Thyroid gland (tissue), 4 donors: ENCODE measurements around the gene GLRX5. TPM values are rescaled to one million over a fixed set of nuclear protein-coding genes. Genes with fewer than 3 reads are reported as not detected.

Experiments used
- DNase-seq, 2 donors: peaks; one replicate each; pipeline ENCODE4 v3.0.0-alpha.2; 2019
- H3K27ac ChIP-seq, 3 donors: fragments of 200-600 bp; sonication (generic); 1 replicate in 2 of 3; 2 replicates in 1 of 3; pipeline ENCODE4 v1.5.1; 2016 to 2019; ENCODE audit warnings: mild to moderate bottlenecking in 1 of 3, moderate library complexity in 1 of 3
- H3K27me3 ChIP-seq: fragments of 200-600 bp; sonication (generic); one replicate; pipeline ENCODE4 v1.5.1; 2019
- H3K36me3 ChIP-seq, 2 donors: fragments of 200-600 bp; sonication (generic); one replicate each; pipeline ENCODE4 v1.5.1; 2016 to 2019
- H3K4me1 ChIP-seq, 2 donors: fragments of 200-600 bp; sonication (generic); one replicate each; pipeline ENCODE4 v1.5.1; 2017 to 2019
- H3K4me3 ChIP-seq, 3 donors: fragments of 200-600 bp; sonication (generic); replicated peaks in 1 of 3; 1 replicate in 2 of 3; 2 replicates in 1 of 3; pipeline ENCODE4 v1.5.1; 2016; ENCODE audit warnings: mild to moderate bottlenecking in 1 of 3
- H3K9me3 ChIP-seq: fragments of 200-600 bp; sonication (generic); one replicate; pipeline ENCODE4 v1.5.1; 2017
- POLR2A ChIP-seq, 2 donors: fragments of 450-650 bp; IDR thresholded peaks; one replicate each; pipeline ENCODE4 v1.6.1; 2017; ENCODE audit warnings: antibody characterized with exemption in 2 of 2, mild to moderate bottlenecking in 2 of 2, moderate library complexity in 1 of 2
- WGBS, 2 donors: methylation state at CpG; one replicate each; pipeline ENCODE4 v1.1.5; 2017; 5-methylcytosine and 5-hydroxymethylcytosine counted together
- intact Hi-C: fragments of 100-400 bp; cut with DNase I; formaldehyde crosslinking; loops from one replicate; pipeline ENCODE4 v1.15.1; 2023
- total RNA-seq, 4 donors: library from RNA; depleted of rRNA; stranded (reverse); fragments of >200 nt; gene quantifications; one replicate each; pipeline ENCODE4 v1.2.3, GENCODE V29; 2016
- TF ChIP-seq, protein P1 (sequence below), 6 experiments: fragments of 200-600 bp in 3 of 6; fragments of 450-650 bp in 3 of 6; sonication (generic) in 3 of 6; IDR thresholded peaks; one replicate each; pipeline ENCODE4 v1.5.1; 2016 to 2019; ENCODE audit warnings: antibody characterized with exemption in 6 of 6, mild to moderate bottlenecking in 2 of 6, inconsistent platforms in 1 of 6, moderate library complexity in 1 of 6

GLRX5 gene
- total RNA-seq, 4 donors from 2014 or later: 33.9 to 64.1 (median 41.3) TPM

DNA sequence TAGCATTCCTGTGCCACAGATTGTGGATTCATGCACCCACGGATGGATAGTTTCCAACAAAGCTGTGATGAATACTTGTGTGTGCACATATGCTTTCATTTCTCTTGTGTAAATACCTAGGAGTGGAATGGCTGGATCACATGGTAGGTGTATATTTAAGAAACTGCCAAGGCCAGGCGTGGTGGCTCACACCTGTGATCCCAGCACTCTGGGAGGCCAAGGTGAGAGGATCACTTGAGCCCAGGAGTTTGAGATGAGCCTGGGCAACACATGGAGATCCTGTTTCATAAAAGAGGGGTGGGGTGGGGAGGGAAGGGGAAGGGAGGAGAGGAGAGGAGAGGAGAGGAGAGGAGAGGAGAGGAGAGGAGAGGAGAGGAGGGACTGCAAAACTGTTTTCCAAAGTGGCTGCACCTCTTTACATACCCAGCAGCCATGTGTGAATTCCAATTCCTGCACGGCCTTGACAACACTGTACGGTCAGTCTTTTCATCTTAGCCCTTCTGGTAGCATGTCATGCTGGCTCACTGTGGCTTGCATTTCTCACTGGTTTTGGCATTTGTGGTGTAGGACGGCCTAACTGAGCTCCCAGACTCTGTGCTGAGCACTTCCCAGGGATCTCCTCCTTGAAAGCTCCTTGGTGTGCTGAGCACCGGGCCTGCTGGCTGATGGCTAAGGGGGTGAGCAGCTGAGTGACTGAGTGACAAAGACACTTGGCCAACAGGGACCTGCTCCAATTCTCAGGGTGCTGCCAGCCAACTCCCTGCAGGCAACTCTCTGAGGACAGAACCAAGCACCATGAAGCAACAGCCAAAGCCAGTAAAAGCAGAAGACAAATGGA, 46.3 kb upstream of the GLRX5 start:
- no peaks in the 10 kb centered on the region for H3K36me3 ChIP-seq
- peak overlapping the region; percentile 8 to 52 (median 8) for H3K27ac ChIP-seq
- no peak overlapping the region for H3K4me3 ChIP-seq
- TF ChIP-seq POLR2A (IDR thresholded peaks at IDR 0.05): no peak
- TF ChIP-seq, protein P1, sequence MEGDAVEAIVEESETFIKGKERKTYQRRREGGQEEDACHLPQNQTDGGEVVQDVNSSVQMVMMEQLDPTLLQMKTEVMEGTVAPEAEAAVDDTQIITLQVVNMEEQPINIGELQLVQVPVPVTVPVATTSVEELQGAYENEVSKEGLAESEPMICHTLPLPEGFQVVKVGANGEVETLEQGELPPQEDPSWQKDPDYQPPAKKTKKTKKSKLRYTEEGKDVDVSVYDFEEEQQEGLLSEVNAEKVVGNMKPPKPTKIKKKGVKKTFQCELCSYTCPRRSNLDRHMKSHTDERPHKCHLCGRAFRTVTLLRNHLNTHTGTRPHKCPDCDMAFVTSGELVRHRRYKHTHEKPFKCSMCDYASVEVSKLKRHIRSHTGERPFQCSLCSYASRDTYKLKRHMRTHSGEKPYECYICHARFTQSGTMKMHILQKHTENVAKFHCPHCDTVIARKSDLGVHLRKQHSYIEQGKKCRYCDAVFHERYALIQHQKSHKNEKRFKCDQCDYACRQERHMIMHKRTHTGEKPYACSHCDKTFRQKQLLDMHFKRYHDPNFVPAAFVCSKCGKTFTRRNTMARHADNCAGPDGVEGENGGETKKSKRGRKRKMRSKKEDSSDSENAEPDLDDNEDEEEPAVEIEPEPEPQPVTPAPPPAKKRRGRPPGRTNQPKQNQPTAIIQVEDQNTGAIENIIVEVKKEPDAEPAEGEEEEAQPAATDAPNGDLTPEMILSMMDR (IDR thresholded peaks at IDR 0.05): no peak
- H3K27me3 ChIP-seq: no peaks in the 10 kb centered on the region
- H3K4me1 ChIP-seq: peaks cover 10 to 32% of the 10 kb centered on the region in 2 donors
- DNase-seq: peak; percentile 44 to 65
- intact Hi-C loops: no loop called here
- no peaks in the 10 kb centered on the region for H3K9me3 ChIP-seq
- 67 to 79% methylated on average over 5 to 6 of the region's 6 CpGs for WGBS, 2 donors

DNA sequence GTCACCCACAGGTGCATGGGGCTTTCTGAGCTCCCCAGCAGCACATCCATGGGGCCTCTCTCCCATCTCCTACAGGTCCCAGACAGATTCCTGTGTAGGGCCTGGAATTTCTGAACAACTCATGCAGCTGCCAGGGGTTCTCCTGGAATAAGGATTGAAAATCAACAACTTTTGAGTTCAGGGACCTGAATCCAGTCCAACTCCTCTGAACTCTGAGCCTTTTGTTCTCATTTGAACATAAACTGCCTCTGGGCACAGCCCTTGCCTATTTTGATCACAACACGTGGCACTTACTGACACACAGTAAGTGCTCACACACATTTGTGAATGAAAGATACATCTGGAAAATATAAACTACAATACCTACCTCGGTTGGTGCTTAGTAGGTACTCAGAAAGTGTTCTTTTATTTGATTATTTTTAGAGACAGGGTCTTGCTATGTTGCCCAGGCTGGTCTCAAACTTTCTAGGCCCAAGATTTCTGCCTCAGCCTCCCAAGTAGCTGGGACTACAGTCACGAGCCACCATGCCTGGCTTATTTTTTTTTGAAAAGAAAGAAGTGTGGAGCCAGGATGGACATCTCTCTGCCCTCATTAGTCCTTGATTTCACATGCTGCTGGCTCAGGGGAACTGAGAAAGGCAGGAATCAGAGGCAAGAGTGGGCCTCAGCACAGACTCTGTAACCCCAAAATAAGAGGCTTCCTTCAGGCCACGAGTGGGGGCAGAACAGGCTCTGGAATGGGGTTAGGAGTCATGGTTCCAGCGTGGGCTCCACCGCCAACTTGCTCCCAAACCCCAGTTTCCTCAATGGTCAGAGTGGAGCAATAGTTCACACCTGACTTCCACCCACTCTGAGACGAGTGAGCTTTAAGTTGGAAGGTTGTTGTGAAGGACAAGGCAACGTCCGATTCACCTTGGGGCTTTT, 45.4 kb upstream of the GLRX5 start:
- peaks cover 8 to 24% of the 10 kb centered on the region in 2 donors for H3K4me1 ChIP-seq
- no peak for DNase-seq
- peak overlapping the region; percentile 8 to 52 (median 19) for H3K27ac ChIP-seq
- intact Hi-C loops: no loop called here
- no peaks in the 10 kb centered on the region for H3K27me3 ChIP-seq
- 78 to 81% methylated on average over 9 of the region's 9 CpGs for WGBS, 2 donors
- no peak for TF ChIP-seq POLR2A (IDR thresholded peaks at IDR 0.05)
- TF ChIP-seq, protein P1 (IDR thresholded peaks at IDR 0.05): no peak
- H3K36me3 ChIP-seq: no peaks in the 10 kb centered on the region
- no peaks in the 10 kb centered on the region for H3K9me3 ChIP-seq
- no peak overlapping the region for H3K4me3 ChIP-seq

DNA sequence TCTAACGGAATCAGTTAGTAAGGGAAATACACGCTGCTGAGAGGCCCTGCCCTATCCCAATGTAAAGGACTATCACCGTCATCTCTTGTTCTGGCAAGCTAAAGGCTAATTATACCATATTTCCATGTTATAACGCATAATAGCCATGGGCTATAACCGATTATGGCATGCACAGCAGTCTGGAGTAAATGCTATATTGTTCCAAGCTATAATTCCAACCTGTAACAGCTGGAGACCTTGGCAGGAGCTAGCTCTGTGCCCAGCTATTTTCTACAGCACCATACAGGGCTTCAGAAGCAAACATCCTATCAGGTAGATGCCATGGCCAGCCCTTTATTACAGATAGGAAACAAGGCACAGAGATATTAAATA, 44.7 kb upstream of the GLRX5 start:
- TF ChIP-seq POLR2A (IDR thresholded peaks at IDR 0.05): no peak
- TF ChIP-seq, protein P1 (IDR thresholded peaks at IDR 0.05): no peak
- Histone ChIP-seq H3K27me3 (no peaks in the 10 kb centered on the region), H3K4me1 (peaks cover 8 to 19% of the 10 kb centered on the region in 2 donors), H3K27ac (peak overlapping the region in 1 of 3 donors; percentile 18), H3K4me3 (no peak overlapping the region), H3K9me3 (no peaks in the 10 kb centered on the region), H3K36me3 (no peaks in the 10 kb centered on the region)
- DNase-seq: no peak
- 89 to 96% methylated on average over 5 of the region's 5 CpGs for WGBS, 2 donors
- intact Hi-C loops: no loop called here

DNA sequence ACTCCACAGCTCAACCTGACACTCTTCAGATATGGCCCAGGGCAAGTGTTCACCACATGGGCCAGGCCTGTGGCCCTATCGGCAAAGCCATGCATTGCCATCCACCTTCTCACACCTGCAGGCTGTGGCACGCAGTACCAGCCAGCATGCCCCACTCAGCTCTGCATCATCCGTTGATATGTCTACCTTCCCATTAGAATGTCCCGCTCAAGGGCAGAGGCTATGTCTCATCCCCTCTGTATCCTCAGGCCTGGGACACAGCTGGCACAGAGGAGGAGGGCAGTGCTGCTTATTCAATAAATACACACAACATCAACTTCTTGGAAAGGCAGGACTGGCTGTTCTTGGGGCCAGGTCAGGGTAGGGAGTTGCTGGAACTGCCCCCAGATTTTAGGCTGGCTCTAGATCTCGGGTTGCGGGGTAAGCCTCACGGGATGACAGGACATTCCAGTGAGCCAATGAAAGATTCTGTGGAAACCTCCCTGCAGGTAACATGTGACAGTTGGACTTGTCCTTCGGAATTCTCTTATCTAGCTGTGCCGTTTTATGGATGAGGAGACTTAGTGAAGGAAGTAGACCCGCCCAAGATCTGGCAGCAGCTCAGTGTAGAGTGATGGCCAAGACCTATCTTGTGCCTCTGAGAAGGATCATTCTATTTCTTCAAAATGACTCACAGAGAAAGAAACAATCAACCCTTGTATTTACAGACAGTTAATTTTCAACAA, 44.0 kb upstream of the GLRX5 start:
- H3K36me3 ChIP-seq: no peaks in the 10 kb centered on the region
- 70 to 85% methylated on average over 9 to 10 of the region's 10 CpGs for WGBS, 2 donors
- H3K27ac ChIP-seq: peak overlapping the region in 1 of 3 donors; percentile 18
- TF ChIP-seq, protein P1 (IDR thresholded peaks at IDR 0.05): no peak
- TF ChIP-seq POLR2A (IDR thresholded peaks at IDR 0.05): no peak
- no peaks in the 10 kb centered on the region for H3K27me3 ChIP-seq
- no peak for DNase-seq
- no peaks in the 10 kb centered on the region for H3K9me3 ChIP-seq
- H3K4me3 ChIP-seq: no peak overlapping the region
- intact Hi-C loops: no loop called here
- peaks cover 12 to 26% of the 10 kb centered on the region in 2 donors for H3K4me1 ChIP-seq
